Keratinocyte (primary cell): ENCODE results near the gene CCDC12.

Source experiments
- EZH2 ChIP-seq: IDR thresholded peaks from one replicate; pipeline ENCODE4 v1.6.1; 2012; ENCODE audit warnings: inconsistent platforms, mild to moderate bottlenecking, low read length, moderate library complexity
- TF ChIP-seq, protein P1 (sequence below), 3 experiments: IDR thresholded peaks in 1 of 3; conservative IDR thresholded peaks in 1 of 3; optimal IDR thresholded peaks in 1 of 3; 2 replicates in 2 of 3; 3 replicates in 1 of 3; pipeline versions ENCODE3 to v1.5.1; 2011; ENCODE audit warnings: low read length in 3 of 3, mild to moderate bottlenecking in 3 of 3, moderate library complexity in 2 of 3, control low read depth in 1 of 3, inconsistent platforms in 1 of 3; ENCODE audit not compliant: insufficient read depth in 2 of 3; ENCODE audit errors: extremely low read depth in 1 of 3

DNA sequence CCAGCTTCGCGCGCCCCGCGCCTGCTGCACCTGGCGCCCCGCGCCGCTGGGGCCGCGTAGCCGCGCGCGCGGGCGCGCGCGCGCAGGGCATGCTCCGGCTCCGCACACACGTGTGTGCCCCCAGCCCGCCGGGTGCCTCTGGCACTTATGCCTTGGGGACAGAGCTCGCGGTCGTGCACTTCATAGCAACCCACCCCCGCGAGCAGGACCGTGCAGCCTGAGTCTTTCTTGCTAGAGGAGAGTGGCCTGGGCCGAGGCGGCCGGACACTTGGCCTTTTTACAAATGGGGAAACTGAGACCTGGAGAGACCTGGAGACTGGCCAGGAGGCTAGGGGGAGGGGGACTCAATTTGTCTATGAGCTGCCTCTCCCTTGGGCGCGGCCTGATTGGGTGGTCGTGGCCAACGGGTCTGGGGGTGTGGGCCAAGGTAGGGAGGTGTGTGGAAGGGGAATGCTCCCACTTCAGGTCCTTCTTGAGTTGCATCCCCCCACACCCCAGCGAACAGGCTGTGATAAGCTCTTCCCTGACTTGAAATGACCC, 3.5 kb upstream of the CCDC12 start:
- TF ChIP-seq, protein P1, sequence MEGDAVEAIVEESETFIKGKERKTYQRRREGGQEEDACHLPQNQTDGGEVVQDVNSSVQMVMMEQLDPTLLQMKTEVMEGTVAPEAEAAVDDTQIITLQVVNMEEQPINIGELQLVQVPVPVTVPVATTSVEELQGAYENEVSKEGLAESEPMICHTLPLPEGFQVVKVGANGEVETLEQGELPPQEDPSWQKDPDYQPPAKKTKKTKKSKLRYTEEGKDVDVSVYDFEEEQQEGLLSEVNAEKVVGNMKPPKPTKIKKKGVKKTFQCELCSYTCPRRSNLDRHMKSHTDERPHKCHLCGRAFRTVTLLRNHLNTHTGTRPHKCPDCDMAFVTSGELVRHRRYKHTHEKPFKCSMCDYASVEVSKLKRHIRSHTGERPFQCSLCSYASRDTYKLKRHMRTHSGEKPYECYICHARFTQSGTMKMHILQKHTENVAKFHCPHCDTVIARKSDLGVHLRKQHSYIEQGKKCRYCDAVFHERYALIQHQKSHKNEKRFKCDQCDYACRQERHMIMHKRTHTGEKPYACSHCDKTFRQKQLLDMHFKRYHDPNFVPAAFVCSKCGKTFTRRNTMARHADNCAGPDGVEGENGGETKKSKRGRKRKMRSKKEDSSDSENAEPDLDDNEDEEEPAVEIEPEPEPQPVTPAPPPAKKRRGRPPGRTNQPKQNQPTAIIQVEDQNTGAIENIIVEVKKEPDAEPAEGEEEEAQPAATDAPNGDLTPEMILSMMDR (optimal IDR thresholded peaks at IDR 0.05 in 1 of 3, IDR thresholded peaks at IDR 0.05 in 1 of 3, conservative IDR thresholded peaks at IDR 0.05 in 1 of 3; ENCODE audit: extremely low read depth in 1 of 3, insufficient read depth in 2 of 3, low read length in 3 of 3): no peak
- no peak for TF ChIP-seq EZH2
